GM21526 (cell line): Measurements from ENCODE around the gene KIF26B.
"Not testable (repeated sequence)": the region's sequence is repeated elsewhere in the genome, so short reads cannot be mapped to it uniquely, and the experiment has no call there.

Experiments used
- ATAC-seq: cut with Tn5 transposase; IDR thresholded peaks from one replicate; pipeline ENCODE4 v1.9.1; 2021; ENCODE audit warnings: moderate library complexity; ENCODE audit not compliant: unreplicated experiment, low FRiP score

The KIF26B gene

DNA sequence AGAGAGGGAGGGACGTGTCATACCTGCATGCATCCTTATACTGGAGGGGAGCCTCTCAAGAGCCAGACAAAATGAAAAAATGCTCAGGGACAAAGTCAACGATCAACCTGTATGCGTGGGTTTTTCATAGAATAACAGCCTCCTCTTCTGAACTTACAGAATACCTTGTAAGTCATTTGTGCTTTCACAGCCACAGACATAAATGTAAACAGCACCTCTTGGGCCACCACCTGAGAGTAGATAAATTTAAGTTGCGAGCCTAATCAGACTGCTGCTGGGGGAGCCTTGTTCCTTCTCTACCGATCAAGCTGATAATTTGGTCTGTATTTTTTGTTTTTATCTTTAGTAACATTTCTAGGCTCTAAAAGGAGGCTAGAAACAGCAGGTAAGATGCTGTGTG lies 223.1 kb downstream of the KIF26B start:
- ATAC-seq, result no peak

DNA sequence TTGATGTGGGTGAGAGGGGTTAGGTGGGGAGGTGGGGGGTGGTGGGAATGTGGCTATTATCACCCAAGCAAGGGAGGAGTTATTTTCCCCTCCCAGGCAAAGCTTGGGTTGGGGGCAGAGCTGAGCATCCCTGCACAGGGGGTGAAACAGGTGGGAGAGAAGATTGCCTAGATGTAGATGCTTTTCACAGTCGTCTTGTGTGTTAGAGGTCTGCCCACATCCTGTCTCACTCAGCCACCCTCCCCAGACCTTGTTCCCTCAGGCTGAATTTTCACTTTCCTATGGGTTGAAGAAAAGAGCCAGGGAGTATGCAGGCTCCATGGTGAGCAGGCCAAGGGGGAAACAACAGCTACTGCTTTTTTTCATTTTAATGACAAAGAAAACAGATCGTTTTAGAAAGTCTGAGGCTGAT lies 223.5 kb downstream of the KIF26B start:
- ATAC-seq, result no peak

DNA sequence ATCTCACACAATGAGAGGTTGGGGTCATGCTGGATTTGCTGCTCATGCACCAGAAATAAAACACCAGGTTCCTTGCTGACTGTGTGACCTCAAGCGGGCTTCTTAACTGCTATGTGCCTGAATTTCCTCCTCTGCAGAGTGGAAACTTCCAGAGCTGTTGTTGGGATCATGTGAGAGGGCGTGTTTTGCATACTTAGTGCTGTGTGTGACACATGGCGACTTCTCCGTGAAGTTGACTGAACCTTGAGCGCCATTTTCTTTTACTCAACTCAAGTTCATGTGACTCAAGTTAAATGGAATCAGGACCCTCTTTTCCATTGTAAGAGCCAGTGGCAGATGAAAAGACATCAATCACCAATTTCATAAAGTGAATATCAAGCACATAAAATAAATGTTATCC lies 224.0 kb downstream of the KIF26B start:
- no peak for ATAC-seq

DNA sequence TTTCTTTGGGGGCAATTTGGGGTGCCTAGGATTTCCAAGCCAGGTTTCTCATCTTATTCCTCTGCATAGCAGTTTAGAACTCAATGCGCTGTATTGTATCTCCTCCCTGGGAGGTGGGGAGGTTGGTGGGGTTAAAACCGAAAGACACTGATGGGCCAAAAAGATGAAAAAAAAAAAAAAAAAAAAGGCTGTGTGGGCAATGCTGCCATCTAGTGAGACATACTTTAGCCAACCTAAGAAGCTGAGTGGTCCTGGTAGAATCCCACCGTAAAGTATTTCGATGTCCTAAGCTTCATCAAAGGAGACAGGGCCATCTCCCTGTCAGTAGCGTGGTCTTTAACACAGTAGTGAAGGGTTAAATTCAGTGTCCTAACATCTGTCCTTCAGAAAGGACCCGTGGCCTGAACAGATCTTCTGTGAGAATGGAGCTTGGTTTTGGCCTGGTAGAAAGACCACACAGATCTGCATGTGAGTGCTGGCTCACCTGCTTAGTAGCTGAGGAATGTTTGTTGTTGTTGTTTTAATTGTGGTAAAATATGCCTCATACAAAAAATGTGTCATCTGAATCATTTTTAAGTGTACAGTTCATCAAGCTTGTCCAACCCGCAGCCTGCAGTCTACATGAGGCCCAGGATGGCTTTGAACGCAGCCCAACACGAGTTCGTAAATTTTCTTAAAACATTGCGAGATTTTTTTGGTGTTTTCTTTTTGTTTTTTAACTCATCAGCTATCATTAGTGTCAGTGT lies 226.2 kb downstream of the KIF26B start:
- ATAC-seq, result no peak

DNA sequence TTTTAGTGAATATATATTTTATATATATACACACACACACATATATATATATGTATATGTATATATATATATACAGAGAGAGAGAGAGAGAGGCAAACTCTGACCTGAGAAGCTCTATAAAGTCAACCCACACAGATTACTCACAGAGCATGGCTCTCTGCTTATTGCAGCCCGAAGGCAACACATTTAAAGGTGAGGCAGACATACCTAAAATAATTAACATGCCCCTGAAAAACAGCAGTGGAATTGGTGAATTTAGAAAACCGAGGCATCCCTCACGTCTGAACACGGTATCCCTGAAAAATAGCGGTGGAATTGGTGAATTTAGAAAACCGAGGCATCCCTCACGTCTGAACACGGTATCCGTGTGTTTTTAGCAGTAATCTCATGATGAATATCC lies 228.2 kb downstream of the KIF26B start:
- no peak for ATAC-seq

DNA sequence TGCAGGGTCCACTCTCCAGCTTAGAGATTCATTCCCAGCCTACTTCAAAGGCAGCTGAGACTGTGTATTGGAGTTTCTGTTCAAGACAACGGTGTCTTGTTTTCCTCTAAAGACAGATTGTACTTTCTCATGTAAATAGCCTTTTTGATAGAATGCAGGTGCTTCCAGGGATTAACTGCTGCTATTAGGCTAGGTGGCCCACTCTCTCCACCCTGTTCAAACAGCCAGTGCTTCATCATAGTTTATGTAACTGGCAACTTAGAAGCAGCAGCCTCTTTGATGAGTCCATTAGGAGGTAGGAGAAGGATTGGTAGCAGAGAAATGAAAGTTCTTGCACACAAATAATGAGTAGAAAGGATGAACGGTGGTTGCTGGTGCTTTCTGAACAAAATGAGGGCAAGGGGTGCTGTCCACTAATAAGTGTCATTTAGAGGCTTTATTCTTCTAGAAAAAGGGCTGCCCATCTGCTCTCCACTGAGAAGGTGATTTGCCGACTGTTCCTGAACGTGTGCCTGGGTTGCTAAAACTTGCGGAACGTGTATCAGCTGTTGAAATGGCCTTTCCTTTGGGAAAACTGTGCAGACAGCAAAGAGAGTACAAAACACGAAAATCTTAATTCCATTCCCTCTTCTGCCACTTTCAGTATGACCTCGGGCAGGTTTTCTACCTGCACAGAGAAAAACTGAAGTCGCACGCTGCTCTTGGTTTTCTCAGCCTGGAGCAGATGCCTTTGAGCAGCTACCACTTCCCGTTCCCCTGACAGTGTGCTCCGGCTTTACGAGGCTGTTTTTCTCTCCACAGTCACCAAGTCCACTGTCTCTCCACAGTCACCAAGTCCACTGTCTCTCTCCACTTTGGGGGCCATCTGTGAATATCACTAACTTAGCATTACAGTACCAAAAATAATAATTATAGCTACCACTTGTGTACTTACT lies 228.9 kb downstream of the KIF26B start:
- no peak for ATAC-seq

DNA sequence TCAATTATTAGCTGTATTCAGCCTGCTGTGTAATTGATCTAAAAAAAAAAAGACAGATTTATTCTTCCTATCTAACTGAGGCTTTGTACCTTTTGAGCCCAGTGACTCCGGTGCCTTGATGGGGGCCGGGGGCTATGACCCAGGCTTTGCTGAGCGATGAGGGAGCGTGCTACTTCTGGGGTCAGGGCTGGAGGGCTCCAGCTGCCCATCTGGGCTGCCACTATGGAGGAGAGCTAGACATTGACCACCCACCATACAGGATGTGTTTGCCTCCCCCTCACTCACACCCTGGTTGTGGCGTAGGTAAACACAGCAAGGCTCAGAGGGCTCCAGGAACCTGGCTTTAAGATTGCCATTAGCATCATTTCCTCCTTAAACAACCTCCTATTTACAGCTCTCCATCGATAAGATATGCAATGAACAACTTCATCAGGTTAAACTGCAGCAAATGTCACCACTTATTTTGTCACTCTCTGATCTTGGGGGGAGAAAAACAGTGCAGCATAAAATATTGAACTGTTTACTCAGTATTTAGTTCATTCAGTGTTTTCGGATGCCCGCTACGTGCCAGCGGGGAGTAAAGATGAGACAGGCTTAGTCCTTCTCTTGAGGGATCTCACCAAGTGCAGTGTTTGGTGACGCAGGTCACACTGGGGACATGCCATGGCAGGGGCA lies 231.6 kb downstream of the KIF26B start:
- no peak for ATAC-seq

DNA sequence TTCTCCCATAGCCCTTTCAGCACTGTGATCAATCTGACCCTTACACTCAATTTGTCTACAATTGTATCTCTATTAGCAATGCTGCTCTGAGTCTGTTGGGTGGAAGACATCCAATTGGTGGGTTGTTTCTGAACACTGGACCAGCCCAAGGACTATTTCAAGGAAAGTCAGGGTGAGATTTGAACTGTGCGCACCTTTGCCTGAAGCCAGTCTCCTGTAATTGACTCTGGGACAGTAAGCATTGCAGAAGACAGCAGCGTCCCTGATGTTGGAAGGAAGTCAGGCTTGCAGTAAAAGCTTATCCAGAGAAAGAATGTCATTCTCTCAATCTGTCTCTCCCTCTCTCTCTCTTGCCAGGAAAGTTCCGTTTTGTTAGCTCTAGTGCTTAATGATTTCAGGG lies 233.9 kb downstream of the KIF26B start:
- ATAC-seq, result no peak

DNA sequence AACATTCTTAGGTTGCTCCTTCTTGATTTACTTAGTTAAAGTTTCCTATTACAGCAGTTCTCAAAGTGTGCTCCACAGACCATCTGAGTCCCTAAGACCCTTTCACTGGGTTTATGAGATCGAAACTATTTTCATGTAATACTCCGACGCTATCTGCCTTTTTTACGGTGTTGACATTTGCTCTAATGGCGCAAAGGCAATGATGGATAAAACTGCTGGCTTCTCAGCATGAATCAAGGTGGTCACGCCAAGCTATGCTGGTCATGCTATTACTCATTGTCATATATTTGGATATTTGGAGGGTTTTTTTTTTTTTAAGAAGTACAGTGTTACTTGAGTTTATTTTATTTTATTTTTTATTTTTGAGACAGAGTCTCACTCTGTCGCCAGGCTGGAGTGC lies 235.1 kb downstream of the KIF26B start:
- ATAC-seq, result no peak

DNA sequence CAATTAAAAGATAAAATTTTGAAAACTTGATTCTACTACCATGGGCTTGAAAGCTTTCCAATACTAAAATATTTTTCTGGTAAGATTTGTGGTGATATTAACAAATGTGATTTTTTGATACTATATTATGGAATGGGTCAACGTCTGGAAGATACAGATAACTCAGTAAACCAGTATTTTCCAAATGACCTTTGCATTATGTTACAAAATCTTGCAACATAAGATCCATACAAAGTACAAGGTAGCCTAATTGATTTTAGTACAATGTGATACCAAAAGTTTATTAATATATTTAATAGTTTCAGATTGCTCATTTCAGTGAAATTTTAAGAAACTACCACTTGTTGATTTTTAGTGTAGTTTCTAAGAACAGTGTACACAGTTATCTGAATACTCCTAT lies 236.2 kb downstream of the KIF26B start:
- no peak for ATAC-seq

DNA sequence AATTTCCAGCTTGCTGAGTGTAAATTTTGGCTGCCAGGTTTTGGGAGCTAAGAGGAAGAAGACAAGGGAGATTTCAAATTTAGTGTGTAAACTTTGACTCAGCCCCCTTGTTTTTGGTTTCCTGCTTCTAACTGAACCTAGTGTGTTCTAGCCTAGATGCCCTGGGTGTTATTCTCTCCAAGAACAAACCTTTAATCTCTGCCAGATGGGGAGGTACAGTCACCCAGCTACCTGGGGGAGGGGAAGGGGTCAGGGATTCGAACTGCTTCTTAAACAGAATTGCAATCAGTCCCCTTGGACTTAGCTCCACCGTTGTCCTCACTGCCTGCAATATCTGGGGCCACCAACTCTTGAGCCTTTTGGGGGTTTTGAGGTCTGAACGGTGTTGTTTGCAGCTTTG lies 238.9 kb downstream of the KIF26B start:
- ATAC-seq, result no peak

DNA sequence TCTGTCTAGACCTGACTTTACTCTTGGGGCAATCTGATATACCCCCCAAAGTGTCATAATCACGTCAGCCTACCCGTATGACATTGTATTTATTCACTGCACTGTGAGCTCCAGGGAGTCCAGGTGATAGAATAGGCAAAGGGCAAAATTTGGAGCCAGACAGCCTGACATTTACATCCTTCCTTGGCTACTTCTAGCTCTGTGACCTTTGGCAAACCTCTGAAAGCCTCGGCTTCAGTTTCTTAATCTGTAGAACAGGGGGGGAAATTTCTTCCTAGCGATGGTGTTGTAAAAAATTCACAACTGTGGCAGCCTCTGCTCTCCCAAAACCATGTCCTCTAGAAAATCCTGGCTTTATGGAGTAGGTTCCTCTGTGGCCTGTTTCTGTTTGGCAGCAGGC lies 240.9 kb downstream of the KIF26B start:
- no peak for ATAC-seq

DNA sequence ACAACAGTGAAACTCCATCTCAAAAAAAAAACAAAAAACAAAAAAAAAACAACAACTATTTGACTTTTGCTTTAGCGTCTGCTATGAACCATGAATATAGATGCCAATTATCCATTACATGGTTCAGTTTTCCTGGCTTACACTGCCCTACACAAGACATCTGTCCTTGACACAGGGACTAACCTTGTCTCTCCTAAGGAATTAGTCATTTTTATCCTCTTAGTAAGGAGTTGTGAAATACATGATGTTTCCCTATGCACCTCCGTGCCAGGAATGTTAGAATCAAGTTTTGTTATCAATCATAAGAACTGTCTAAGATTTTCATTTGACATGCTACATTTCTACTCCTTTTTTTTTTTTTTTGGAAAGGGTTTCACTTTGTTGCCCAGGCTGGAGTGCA lies 241.8 kb downstream of the KIF26B start:
- ATAC-seq, result no peak

DNA sequence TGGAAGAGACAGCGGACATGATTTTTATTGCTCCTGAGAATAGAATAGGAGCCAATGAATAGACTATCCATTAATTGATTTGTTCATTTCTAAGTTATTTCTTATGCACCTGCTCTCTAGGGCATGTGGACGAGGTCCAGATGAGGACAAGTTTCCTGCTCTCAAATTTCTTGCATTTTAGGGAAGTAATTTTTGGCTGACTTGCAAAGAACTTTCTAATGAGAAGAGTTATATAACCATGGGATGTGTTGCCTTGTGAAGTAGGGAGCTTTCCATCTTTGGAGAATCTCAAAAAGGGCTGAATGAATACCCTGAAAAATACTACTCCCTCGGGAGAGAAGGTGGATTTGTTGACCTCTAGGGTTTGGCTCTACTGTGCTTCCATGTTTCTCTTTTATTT lies 243.0 kb downstream of the KIF26B start:
- no peak for ATAC-seq

DNA sequence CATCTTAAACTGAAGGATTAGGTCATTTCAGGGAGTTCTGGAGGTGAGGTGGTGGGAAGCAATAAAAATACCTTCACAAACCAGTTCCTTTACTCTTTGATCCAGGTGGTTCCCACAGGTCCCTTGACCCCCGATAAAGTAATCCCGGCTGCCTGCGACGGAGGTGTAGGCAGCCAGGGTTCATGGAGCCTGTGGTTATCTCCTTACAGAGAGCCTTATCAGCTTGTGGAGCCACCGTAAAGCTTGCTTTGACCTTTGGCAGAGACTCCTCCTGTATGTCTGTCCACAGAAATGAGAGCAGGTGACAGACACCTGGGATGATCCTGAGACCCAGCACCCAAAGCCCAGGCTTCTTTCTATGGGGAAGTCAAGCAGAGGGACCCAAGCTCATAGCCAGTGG lies 243.4 kb downstream of the KIF26B start:
- no peak for ATAC-seq

DNA sequence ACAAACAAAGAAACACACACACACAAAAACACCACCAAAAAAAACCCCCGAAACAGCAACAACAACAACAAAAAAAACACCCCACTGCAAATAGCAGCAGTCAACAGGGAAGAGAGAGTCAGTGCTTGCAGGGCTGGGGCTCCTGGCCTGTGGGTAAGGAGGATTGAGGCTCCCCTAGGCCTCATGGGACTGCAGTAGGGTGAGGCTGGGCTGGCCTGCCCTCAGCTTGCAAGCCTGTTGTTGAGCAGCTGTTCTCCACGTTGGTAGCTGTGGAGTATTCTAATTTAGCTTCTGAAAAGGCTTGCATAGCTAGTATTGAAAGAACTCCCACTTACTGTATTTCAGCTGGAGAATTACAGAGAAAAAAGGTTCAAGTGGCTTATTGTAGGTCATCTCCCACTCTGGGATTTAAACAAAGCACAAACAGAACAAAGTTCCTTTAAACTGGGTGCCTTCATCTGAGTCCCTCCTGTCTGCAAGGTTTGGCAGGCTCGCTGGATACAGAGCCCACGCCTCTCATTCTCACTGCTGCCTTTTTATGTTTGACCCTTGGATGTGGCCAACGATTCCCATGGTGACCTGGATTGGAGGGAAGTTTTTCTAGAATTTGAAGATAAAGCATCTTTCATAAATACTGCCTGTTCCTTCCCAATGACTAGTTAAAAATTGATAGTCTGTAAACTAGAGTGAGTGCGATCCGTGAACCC lies 247.2 kb downstream of the KIF26B start:
- ATAC-seq, result no peak

DNA sequence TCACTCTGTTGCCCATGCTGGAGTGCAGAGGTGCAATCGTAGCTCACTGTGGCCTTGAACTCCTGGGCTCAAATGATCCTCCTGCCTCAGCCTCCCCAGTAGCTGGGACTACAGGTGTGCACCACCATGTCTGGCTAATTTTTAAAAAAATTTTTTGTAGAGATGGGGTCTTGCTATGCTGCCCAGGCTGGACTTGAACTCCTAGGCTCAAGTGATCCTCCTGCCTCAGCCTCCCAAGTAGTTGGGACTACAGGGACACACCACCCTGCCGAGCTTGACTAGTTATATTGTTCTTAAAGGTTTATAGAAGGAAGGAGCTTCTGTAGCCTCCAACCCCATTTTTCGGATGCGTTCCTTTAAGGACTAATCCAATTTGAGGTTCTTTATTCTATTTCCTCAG lies 248.2 kb downstream of the KIF26B start:
- not testable (repeated sequence) for ATAC-seq

DNA sequence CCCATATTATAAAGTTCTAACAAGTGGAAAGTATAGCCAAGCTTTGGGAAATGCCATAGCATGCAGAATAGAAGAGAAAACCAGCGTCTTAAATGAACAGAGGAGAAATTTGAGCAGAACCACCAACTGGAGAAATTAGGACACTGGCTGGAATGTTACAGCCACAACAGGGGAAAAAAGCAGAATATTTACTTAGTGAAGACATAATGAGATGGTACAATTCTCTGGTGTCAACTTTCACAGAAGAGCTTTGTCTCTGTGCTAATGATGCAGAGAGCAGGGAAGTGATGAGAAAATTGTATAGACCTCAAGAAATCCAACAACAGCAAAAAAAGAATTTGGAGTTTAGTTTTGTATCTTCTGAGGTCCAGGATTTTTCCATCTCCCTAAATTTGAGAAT lies 249.7 kb downstream of the KIF26B start:
- no peak for ATAC-seq

DNA sequence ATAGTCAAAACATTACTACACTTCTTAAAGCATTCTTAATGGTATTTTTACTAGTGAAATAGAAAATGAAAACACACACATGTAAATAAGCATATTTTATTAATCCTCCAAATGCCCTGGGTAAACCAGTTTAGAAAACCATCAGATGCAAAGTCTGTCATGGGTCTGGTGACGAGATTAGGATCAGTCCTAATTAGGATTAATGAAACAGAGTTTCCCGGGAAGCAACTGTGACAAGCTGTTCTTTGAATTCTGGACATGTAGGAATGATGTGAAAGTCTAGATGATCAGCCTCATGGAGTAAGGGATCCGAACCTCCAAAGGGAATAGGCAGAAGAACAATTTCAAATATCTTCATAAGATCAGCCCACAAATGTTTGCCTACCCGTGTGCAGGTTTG lies 250.2 kb downstream of the KIF26B start:
- ATAC-seq, result no peak

DNA sequence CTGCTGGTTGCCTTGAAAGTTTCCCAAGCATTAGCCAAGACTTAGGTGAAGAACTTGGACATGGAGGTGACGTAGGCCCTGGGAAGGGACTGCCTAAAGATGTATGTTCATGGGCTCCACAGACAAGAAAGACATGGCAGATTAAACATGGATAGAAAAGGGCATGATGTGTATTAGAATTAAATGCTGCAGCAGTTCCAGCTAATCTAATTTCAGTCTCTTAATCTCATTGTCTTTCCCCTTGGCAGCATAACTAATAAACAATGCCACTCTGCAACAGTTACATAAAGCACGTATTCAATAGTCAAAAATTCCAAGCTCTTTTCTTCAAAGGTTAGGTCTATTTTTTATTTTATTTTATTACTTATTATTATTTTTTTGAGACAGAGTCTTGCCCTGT lies 251.6 kb downstream of the KIF26B start:
- ATAC-seq, result no peak

DNA sequence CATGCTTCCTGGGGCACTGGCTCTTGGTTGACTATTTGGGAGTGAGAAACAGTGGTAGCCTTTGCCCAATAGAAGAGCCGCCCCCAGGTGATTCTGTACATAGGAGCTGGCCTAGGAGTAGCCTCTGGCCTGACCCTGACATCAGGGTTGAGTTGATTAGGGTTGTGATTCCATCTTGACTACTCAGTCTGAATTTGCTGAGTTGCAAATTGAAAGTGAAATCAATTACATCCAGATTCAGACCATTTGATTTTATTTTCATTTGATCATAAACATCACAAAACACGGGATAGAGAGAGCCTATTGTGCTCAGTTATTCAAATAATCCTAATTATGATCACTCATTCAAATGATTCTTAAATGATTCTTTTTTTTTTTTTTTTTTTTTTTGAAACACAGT lies 253.2 kb downstream of the KIF26B start:
- no peak for ATAC-seq
